Measurements from ENCODE around the gene ADGRL2.

DNA sequence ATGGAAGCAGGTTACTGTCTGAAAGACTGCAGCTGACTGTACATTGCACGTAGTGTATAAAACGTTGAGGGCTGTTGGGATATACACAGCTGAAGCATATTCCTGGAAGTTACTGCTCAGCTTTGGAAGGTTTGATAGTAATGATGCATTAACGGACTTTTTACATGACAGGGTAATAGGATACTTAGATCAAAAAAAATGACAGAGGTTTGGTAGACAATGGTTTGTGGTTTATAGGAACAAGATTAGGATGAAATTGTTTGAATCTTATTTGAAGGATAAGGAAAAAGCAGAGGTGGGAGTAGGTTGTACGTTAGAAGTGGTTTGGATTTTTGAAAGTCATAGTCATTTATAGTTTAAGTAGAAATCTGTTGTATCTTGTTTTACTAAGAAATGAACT, 33.0 kb downstream of the ADGRL2 start:
- no peak for TF ChIP-seq POLR2A (IDR thresholded peaks at IDR 0.05; ENCODE audit: low read length)
- TF ChIP-seq GATA1 (IDR thresholded peaks at IDR 0.05; ENCODE audit: low read depth, low read length) = no peak

Measured in erythroblast (primary cell).